Activated naive CD4-positive, alpha-beta T cell treated with anti-CD3 and anti-CD28 coated beads, Interleukin-2, amount 50 U/mL, for 16 hours (primary cell): Measurements from ENCODE around the gene UNC93B1.
"Not testable (repeated sequence)": the region's sequence is repeated elsewhere in the genome, so short reads cannot be mapped to it uniquely, and the experiment has no call there.

Source experiments
- DNase-seq: peaks from one replicate; pipeline ENCODE4 v3.0.0-alpha.2; 2020

The UNC93B1 gene

DNA sequence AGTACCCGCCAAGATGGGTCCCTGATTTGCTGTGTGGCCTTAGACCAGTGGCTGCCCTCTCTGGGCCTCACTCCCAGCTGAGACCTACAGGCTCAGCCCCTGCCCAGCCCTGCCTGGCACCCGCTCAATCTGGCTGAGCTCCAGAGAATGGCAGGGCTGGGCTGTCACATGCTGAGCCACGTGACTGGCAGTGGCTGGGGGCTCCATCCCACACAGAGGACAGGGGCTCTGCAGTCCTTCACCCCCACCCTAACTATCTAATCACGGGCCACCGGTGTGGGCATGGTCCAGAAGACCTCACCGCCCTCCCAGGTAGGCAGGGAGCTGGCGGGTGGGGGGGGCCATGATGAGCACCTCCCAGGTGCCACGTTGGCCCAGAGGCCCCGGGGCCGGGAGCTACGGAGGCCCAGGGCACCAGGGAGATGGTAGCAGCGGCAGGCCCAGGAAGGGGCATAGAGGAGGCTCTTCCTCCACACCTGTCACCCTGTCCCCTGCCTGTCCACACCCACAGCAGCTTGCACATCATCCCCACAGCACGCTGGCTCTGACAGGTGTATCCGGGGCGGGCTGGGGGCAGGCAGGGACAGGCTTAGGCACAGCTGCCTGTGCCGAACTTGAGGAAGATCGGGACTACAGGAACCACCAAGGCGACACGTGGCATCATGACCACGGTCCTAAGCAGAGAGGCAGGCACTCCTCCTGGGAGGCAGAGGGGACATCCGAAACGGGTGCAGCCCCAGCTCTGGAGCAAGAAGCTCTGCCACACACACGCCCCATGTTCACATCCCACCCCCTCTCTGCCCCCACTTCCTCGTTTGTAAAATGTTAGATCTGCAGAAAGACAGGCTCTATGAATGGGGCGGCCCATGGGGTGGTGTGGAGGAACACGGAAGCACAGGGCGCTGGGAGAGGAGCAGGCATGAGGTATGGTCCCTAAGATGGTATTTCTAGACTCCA lies 4.8 kb upstream of the UNC93B1 start:
- no peak for DNase-seq

DNA sequence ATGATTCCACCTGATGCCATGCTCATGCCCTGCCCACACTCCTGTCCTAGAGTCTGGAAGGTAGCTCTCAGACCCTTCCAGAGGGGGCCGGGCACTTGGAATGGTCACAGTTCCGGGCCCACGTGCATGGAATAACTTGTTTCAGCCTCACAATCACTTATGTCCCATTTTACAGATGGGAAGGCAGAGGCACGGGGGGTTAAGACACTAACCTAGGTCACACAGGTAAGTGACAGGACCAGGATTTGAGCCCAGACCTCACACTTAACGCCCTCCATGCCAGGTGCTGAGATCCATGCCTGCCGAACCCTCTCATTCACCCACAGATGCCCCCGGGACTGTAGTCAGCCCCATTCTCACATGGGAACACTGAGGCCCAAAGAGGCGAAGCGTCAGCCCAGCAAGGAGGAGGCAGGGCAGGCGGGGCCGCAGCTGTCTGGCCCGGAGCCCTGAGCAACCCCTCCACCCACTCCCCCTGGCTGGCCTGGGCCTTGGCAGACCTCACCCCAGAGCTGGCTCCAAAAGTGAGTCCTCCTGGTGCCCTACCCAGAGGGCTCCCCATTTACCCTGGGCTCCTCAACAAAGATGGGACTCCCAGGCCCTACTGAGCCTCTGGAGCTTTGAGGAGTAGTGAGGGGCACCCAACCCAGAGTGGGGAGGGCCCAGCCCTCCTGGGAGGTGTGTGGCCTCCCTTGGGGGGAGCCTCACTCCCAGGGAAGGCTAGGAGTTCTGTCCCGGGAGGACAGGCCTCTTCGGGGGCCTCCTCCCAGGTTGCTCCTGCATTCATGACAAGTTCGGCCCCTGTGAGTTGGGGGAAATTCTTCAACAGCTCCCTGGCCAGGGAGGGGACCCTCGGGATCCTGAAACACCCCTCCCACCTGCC lies 3.8 kb upstream of the UNC93B1 start:
- DNase-seq: no peak

DNA sequence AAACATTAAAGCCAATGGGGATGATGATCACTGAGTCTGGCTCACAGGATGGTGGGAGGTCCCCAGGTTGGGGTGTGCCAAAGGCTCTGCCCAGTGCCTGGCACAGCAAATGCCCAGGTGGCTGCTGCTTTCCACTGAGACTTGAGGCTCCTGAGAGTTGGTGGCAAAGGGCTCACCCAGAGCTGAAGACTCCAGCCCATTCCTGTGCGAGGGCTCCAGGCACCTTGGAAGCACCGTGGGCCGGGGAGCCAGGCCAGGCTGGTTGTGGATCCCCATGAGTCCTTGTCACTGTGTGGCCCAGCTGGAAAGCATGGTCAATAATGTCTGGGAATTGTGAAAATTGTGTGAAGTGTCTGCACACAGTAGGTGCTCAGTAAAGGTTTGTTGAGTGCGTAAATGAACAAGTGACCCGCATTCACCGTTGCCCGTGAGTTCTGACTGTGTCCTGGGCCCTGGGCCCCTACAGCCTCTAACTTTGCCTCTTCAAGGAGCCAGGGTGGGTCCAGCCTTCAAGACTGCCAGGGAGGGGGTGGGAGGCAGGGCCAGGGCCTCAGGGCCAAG lies 2.8 kb upstream of the UNC93B1 start:
- no peak for DNase-seq

DNA sequence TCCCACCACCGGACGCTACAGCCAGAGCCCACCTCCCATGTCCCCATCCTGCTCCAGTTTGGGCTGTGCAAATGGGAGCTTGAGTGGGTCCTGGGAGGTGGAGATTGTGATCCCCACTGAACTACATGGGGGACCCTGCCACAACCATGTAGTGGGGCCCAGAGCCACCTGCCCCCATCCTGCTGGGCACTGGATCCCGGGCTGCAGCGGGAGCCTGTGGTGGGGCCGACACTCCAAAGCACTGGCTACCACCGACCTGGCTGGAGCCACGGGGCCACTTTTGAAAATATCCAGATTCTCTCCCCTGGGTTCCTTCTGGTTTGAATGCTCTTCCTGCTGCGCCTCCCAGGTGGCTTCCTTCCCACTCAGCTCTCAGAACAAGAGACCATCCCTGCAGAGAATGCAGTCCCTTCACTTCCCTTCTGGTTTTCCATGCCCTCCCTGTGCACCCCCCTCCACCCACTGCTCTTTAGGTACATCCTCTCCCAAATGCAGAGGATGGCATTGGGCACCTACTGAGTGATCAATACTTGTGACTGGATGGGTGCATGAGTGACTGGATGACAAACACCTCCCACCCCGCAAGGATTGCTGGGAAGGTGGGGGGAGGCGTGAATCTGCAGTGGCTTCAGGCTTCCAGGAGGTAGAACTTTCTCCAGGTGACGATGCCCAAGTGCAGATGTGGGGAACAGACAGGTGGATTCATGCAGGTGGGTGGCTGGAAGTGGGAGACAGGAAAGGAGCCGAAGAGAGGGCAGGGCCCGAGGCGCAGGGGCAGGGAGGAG lies 846 bp upstream of the UNC93B1 start:
- DNase-seq: no peak

DNA sequence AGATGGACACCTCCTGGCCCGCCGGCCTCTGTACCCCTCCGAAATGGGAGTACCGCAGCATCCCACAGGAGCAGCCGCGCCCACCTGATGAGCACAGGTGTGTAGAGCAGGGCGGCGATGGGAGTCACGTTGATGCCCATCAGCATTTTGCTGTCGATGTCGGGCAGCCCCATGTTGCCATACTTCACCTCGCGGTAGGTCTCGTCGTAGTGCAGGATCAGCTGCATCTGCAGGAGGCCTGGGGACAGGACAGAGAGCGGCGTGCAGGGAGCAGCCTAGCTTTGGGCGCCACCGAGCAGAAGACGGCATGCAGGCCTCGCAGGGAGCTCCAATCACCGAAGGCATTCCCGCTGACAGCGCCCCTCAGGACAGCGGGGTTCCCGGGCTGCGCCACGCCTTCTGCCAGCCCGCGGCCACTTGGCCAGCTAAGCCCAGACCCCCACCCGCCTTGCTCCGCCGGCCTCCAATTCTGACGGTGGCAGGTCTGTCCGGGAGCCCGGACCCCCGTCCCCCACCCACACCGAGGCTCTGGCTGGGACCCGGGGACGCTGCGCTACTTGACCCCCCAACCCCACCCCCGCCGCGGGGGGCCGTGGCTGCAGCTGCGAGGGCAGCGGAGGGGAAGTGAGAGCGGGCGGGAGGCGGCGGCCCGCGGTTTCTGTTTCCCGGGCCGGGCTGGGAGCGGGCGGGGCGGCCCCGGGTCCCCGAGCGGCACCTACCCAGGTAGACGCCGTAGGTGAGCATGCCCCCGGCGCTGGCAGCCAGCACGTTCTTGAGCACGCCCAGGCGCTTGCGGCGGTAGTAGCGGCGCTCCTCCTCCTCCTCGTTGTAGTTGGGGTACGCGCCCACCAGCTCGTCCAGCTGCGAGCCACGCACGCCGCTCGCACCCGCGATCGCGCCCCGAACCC lies 705 bp downstream of the UNC93B1 start:
- DNase-seq: peak; percentile 67

DNA sequence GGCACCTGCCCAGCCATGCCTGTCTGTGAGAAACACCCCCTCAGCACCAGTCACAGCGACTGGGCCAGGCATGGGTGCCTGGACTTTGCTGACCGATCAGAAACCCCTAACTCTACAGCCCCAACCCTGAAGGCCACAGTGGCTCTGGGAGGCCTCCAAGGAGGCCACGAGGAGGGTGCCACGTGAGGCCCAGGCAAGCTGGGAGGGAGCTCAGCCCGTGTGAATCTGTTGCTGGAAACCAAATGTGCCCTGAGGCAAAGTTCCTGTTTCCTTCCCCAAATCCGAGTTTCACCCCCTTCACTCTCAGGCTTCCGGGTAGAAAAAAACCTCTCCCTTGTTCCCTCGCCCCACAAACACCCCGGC lies 1.3 kb downstream of the UNC93B1 start:
- no peak for DNase-seq

DNA sequence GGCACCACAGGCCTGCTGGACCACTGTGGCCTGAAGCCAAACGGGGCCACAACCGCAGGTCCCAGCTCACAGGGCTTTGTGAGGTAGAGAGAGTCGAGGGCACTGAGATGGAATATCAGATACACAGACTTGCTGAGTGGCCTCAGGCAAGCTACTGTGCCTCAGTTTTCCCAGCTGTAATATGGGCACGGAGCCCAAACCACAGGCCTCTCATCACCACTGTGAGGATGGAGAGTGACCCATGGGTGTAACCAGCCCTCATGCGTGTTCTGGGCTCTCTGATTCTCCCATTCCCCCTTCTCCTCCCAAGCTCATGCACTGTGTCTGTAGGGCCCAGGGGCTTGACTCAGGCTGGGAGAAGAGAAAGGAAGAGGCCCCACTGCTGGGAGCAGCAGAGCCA lies 4.2 kb downstream of the UNC93B1 start:
- no peak for DNase-seq

DNA sequence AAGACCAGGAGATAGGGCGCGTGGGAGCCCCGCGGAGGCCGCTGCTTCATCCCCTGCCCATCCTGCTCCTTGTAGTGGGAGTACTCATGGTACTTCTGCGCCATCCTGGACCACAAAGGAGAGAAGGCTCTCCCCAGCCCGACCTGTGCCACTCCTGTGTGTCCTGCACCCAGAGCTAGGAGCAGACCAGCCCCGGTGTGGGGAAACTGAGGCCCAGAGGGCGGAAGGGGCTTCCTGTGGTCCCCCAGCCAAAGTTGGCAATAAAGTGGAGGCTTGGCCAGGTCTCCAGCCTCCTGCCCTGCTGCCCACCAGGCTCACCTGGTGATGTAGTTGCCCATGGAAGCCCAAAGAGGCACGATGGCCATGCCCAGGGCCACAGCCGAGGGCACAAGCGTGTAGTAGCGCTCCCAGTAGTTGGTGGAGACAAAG lies 4.7 kb downstream of the UNC93B1 start:
- no peak for DNase-seq

DNA sequence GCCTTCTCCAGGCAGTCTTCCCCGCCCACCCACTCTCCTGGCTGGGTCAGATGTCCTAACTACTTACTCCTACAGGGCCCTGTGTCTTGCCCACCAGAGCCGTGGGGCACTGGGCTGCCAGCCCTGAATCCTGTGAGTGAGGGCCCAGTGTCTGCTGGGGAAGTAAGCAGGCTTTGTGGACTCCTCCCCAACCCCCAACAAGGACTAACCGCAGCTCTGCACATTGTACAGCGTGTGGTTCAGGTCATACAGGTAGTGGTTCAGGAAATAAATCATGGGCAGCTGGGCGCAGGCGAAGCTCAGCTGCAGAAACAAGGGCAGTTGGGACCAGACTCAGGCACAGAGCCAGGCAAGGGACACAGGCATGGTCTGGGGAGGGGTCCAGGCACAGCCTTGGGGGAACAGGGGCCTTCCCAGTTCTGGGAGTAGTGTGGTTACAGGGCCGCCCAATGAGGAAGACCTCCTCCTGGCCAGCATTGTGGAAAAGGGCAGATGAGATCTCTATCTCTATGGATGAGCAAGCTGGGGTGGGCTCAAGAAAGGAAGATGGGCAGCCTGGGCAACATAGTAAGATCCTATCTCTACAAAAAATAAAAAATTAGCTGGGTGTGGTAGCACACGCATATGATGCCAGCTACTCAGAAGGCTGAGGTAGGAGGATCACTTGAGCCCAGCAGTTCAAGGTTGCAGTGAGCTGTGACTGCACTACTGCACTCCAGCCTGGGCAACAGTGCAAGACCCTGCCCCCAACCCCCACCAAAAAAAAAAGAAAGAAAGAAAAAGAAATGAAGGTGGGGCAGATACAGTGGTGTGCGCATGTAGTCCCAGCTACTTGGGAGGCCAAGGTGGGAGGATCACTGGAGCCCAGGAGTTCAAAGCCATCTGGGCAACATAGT lies 5.5 kb downstream of the UNC93B1 start:
- DNase-seq: no peak

DNA sequence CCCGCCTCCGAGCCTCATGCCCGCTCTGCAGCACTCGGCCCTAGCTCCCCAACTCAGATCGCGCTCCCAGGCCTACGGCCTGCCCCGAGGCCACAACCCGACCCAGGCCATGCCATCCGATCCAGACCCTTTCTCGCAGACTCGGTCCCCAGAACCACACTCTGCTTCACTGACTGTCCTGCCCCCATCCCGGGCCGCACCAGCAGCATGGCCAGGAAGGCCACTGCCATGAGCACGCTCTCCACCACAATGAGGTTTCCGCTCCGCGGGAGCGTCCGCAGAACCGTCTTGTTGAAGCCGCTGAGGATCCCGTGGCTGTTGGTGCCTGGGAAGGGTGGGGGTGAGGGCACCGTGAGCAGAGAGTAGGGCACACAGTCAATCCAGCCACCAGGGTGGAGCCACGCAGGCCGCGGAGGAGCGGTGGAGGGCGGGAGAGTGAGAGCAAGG lies 6.4 kb downstream of the UNC93B1 start:
- DNase-seq: no peak

DNA sequence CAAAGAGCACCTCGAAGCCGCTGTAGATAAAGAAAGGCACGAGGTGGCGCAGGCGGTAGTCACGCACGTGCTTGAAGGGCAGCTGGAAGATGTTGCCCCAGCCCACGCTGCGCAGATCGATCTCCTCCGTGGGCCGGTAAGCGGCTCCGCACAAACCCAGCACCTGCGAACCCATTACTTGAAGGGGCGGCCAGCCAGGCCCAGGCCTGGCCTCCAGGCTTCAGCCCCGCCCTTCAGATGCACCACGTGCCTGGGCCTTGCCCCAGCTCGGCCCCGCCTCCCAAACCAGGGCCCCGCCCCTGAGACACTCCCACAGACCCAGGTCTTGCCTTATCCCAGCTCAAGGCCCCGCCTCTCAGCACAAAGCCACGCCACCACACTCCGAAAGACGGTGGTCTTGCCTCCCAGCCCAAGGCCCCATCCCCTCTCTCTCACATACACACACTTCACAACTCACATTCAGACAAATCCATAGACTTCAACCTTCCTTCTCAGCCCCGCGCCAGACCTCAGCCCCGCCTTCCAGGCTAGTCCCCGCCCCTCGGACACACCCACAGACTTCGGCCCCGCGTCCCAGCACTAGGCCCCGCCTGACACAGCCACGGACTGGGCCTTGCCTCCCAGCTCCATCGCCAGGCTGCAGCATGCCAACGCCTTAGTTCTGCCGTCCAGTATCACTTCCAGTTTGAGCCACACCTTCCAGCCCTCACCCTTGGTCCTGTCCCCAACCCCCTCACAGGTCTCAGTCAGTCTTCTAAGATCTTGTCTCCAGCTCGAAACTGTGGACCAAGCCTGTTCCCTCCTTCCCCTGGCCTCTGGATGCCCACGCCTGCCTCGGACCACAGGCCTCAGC lies 7.0 kb downstream of the UNC93B1 start:
- DNase-seq: peak; percentile 36

DNA sequence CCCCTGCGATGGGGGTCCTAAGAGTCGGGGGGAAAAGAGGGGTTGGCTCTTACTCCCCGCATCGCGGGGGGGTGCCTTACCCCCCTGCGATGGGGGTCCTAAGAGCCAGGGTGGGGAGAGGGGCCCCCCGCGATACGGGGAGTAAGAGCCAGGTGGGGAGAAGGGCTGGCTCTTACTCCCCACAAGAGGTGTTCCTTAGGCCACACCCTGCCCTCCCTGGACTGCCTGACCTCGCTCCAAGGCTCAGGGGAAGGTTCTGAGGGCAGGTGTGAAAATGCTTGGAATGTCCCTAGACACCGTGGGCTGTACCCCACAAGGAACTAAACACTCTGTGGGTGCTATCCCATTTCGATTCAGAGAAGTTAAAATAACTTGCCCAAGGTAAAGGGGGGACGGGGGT lies 7.8 kb downstream of the UNC93B1 start:
- DNase-seq: no peak

DNA sequence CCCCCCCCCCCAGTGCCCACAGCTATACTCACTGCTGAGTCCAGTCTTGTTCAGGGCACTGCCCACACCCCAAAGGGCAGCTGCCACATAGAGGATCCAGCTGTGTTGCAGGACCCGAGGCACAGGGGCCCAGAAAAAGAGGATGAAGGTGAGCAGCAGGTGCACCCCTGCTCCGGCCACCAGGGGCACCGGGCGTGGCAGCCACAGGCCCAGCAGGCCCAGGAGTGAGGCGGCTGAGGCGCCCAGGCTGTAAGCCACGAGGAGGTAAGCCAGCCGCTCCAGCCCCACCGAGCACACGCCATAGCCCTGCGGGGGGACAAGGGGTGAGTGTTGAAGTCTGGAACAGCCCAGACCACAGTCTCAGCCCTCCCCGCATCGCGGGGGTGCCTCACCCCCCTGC lies 8.3 kb downstream of the UNC93B1 start:
- DNase-seq: not testable (repeated sequence)

DNA sequence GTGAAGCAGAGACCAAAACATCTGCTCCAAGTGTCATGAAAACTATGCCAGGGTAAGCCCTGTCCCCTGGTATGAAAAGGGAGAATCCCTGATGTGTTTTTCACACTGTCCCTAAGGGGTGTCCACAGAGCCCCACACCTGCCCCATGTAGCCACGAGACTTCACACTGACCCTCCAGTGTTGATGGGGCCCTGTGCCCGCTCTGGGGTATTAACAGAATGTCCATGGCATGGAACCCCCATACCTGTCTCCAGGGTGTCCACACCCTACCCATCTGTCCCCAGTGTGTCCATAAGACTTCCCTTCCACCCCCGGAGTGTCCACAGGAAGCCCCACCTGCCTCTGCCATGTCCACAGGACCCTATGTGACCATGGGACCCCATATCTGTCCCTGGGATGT lies 8.8 kb downstream of the UNC93B1 start:
- DNase-seq: not testable (repeated sequence)

DNA sequence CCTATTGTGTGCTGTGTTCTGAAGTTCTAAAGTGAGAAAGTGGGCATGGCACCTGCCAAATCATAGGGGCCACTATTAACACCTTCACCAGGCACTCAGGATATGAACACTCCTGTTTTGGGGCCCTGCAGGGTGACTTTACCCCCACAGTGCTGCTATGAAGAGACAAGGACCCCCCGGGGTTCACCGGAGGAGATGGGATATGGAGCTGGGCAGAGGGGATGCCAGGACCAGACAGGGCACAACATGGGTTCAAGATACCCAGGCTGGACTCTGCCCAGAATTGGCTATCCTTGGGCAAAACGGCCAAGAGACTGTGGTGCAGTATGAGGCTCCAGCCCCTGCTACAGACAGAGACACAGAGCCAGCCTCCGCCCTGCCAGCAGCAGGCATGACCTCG lies 9.5 kb downstream of the UNC93B1 start:
- not testable (repeated sequence) for DNase-seq

DNA sequence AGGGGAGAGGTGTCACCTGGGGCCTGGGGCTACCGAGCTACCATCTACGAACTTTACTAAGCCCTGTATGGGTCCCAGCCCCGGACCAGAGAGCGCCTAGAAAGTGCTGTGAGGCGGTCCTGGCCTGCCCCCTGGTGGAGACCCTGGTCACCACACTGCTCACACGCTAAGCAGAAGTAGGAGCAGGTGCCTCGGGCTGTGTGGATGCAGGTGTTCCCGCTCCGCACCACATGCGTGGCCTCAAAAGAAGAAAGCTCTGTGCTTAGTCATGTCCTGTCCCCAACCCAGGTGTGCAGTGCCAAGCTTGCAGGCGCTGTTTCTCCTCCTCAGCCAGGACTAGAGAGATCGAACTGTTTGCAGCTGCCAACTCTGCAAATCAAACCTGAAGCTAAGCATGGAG lies 10.1 kb downstream of the UNC93B1 start:
- peak; percentile 36 for DNase-seq

DNA sequence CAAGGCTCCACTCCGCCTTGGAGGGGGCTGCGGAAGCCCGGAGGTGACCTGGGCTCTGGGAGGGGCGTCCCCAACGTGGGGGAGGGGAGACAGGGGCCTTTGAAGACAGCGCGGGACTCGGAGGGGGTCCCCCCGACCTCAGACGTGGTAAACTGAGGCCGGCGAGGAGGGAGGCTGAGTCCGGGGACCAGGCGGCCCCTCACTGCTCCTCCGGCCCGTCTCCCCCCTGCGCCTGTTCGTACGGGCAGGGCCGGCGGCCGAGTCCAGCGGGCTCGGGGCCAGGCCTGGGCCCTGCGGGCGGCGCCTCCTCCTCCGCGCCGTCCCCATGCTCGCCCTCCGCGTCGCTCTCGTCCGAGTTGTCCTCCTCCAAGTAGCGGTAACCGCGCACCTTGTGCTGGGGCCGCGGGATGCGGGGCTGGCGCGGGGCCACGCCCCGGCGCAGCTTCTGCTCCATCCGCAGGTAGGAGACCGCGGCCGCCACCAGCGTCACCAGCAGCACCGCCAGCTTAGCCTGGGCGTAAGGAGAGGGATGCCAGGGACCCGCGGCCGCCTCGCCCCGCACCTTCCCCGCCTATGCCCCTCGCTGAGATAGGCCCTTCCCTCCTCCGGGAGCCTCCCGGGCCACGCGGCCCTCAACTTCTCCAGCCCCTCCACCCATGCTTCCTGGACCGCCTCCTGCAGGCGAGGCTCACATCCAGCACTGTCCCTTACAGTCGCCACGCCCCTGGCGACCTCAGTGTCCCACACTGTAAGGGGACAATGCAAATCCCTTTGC lies 12.4 kb downstream of the UNC93B1 start:
- DNase-seq: not testable (repeated sequence)

DNA sequence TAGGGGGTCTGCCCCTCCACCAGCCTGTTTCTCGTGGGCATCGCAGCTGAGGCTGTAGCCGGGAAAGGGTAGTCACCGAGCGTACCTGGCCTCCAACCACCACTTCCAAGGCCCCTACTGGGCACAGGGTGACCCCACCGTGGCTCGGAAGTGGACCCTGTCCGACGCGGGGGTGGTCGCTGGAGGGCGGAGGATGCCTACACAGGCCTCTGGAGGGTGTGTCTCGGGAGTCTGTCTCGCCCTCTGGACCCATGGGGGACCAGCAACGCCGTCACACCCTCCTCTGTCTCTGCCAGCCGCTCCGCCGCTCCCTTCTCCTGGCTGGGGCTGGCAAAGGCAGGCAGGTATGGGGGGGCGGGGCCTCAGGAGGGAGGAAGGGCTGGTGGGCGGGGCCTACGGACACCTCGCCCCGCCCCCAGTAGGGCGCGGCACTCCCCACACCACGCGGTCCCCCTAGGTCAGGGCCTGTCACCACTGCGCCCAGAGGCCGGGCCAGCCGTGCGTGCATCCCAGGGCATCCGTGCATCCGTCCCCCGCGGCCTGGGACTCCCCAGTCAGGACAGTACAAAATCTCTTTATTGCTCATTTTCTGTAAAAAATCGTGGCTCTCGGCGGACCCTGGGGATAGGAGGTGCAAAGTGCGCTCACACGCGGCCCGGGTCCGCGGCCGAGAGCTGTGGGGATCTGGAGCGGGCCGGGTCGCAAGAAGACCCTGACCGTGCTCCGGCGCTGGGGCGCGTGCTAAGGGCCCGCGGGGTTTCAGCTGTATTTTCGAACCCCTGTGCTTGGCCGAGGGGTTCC lies 13.2 kb downstream of the UNC93B1 start:
- not testable (repeated sequence) for DNase-seq
